GM23338 (cell line): Measurements from ENCODE around the gene CERS2. TPM values are rescaled to one million over a fixed set of nuclear protein-coding genes. Genes with fewer than 3 reads are reported as not detected.

Experiments
- ATAC-seq: fragments of 200-7000 bp; cut with Tn5 transposase; 3 replicates; pipeline ENCODE4 v1.9.1; 2020
- DNase-seq: peaks from one replicate; pipeline ENCODE4 v3.0.0-alpha.2; 2015; ENCODE audit warnings: low spot score
- H2AFZ ChIP-seq: fragments of 200-600 bp; sonication (generic); 2 replicates; pipeline ENCODE4 v1.8.0; 2016; ENCODE audit warnings: antibody characterized with exemption, mild to moderate bottlenecking, moderate library complexity
- H3F3A ChIP-seq: fragments of 200-600 bp; sonication (generic); replicated peaks from 2 replicates; pipeline ENCODE4 v1.8.0; 2017; ENCODE audit warnings: antibody characterized with exemption, mixed run types, low read depth
- H3K27ac ChIP-seq: fragments of 200-600 bp; sonication (generic); 2 replicates; pipeline ENCODE4 v1.6.1; 2016; ENCODE audit warnings: low read depth
- H3K27me3 ChIP-seq: fragments of 200-600 bp; sonication (generic); 2 replicates; pipeline ENCODE4 v1.8.0; 2016; ENCODE audit warnings: mild to moderate bottlenecking, mixed run types, moderate library complexity; ENCODE audit not compliant: insufficient read depth
- H3K36me3 ChIP-seq: fragments of 200-600 bp; sonication (generic); 2 replicates; pipeline ENCODE4 v1.8.0; 2016; ENCODE audit warnings: mild to moderate bottlenecking; ENCODE audit not compliant: insufficient read depth
- H3K4me1 ChIP-seq: fragments of 200-600 bp; sonication (generic); 2 replicates; pipeline ENCODE4 v1.8.0; 2016; ENCODE audit warnings: mild to moderate bottlenecking, moderate library complexity; ENCODE audit not compliant: insufficient read depth
- H3K4me2 ChIP-seq: fragments of 200-600 bp; sonication (generic); 2 replicates; pipeline ENCODE4 v1.7.1; 2017; ENCODE audit warnings: mixed run types
- H3K4me3 ChIP-seq: fragments of 200-600 bp; sonication (generic); 2 replicates; pipeline ENCODE4 v1.6.1; 2016; ENCODE audit warnings: mixed run types
- H3K79me2 ChIP-seq: fragments of 200-600 bp; sonication (generic); replicated peaks from 2 replicates; pipeline ENCODE4 v1.8.0; 2017; ENCODE audit warnings: mild to moderate bottlenecking; ENCODE audit not compliant: insufficient read depth
- H3K9me2 ChIP-seq: fragments of 200-600 bp; sonication (generic); 2 replicates; pipeline ENCODE4 v1.8.0; 2017; ENCODE audit not compliant: insufficient read depth
- H4K20me1 ChIP-seq: fragments of 200-600 bp; sonication (generic); replicated peaks from 2 replicates; pipeline ENCODE4 v1.8.0; 2017; ENCODE audit warnings: mild to moderate bottlenecking; ENCODE audit not compliant: insufficient read depth
- H3K27ac Mint-ChIP-seq: 2 replicates; pipeline ENCODE4 v1.8.0; 2020; ENCODE audit warnings: inconsistent platforms, mild to moderate bottlenecking, moderate library complexity, mixed read lengths
- H3K27me3 Mint-ChIP-seq: 3 replicates; pipeline ENCODE4 v1.8.0; 2022; ENCODE audit warnings: low read depth, mild to moderate bottlenecking, moderate library complexity, mixed read lengths, inconsistent platforms; ENCODE audit not compliant: insufficient read depth, poor library complexity
- H3K36me3 Mint-ChIP-seq: 3 replicates; pipeline ENCODE4 v1.8.0; 2021; ENCODE audit warnings: low read depth, mild to moderate bottlenecking, inconsistent platforms, moderate library complexity, mixed read lengths
- H3K4me1 Mint-ChIP-seq: 3 replicates; pipeline ENCODE4 v1.8.0; 2020; ENCODE audit warnings: mild to moderate bottlenecking, inconsistent platforms, mixed read lengths
- H3K4me3 Mint-ChIP-seq: 3 replicates; pipeline ENCODE4 v1.8.0; 2021; ENCODE audit warnings: moderate library complexity, mild to moderate bottlenecking, inconsistent platforms, mixed read lengths
- H3K9me3 Mint-ChIP-seq: 3 replicates; pipeline ENCODE4 v1.8.0; 2020; ENCODE audit warnings: moderate library complexity, mild to moderate bottlenecking, inconsistent platforms, mixed read lengths
- CREB1 ChIP-seq: fragments of 250-450 bp; sonication (Bioruptor Pico); IDR thresholded peaks from 2 replicates; pipeline ENCODE4 v1.5.0; 2020; ENCODE audit warnings: low read depth, mild to moderate bottlenecking, moderate library complexity
- CTCF ChIP-seq, 2 experiments: fragments of 200-600 bp in 1 of 2; sonication (generic) in 1 of 2; conservative IDR thresholded peaks; 2 replicates each; pipeline versions ENCODE4 v1.5.1 to v1.6.1; 2016 to 2017; ENCODE audit warnings: antibody characterized with exemption in 2 of 2, low read depth in 2 of 2, mild to moderate bottlenecking in 2 of 2, moderate library complexity in 1 of 2
- ETS1 ChIP-seq: IDR thresholded peaks from 2 replicates; pipeline ENCODE4 v1.6.1; 2016; ENCODE audit warnings: antibody characterized with exemption
- EZH2 ChIP-seq: fragments of 200-600 bp; sonication (generic); IDR thresholded peaks from one replicate; pipeline ENCODE4 v1.8.0; 2017; ENCODE audit warnings: antibody characterized with exemption, mild to moderate bottlenecking, low read depth; ENCODE audit not compliant: unreplicated experiment
- EZH2phosphoT487 ChIP-seq: fragments of 200-600 bp; sonication (generic); IDR thresholded peaks from one replicate; pipeline ENCODE4 v1.8.1; 2018; ENCODE audit warnings: antibody characterized with exemption; ENCODE audit not compliant: unreplicated experiment
- JUNB ChIP-seq: IDR thresholded peaks from one replicate; pipeline ENCODE4 v1.6.1; 2016; ENCODE audit warnings: antibody characterized with exemption; ENCODE audit not compliant: unreplicated experiment
- NANOG ChIP-seq: IDR thresholded peaks from 2 replicates; pipeline ENCODE4 v1.6.1; 2016; ENCODE audit warnings: antibody characterized with exemption, borderline replicate concordance
- POLR2AphosphoS5 ChIP-seq: IDR thresholded peaks from 2 replicates; pipeline ENCODE4 v1.6.1; 2016; ENCODE audit warnings: antibody characterized with exemption, low read depth
- ZNF462 ChIP-seq: fragments of 250-450 bp; sonication (Bioruptor Pico); IDR thresholded peaks from 2 replicates; pipeline ENCODE4 v1.5.0; 2020; ENCODE audit warnings: mild to moderate bottlenecking, moderate library complexity
- polyA plus RNA-seq: library from polyadenylated mRNA; unstranded; fragments of >200 nt; fragmentation: Nextera tagmentation; extraction: Ambion mirVana; gene quantifications from 2 replicates; pipeline ENCODE4 v1.2.1, GENCODE V29; 2016
- small RNA-seq: library from RNA; depleted of rRNA; stranded (forward); fragments of <200 nt; gene quantifications from one replicate; pipeline ENCODE3, GENCODE V24; 2014; ENCODE audit warnings: low replicate concordance
- total RNA-seq: library from RNA; depleted of rRNA; stranded (reverse); fragments of >200 nt; shearing (Covaris generic); gene quantifications from 2 replicates; pipeline ENCODE4 v1.2.3, GENCODE V29; 2014; rRNA removed

CERS2 gene
- total and polyA plus RNA-seq, 2 experiments from 2014 or later = 83.3 to 120 TPM

- H3K4me3 ChIP-seq = no peak overlapping the region
- Mint-ChIP-seq H3K4me1 (peaks cover 13% of the 10 kb centered on the region; the same call in 2 of the 3 replicates), H3K27ac (no peak overlapping the region), H3K9me3 (no peaks in the 10 kb centered on the region), H3K27me3 (peaks cover 4% of the 10 kb centered on the region), H3K4me3 (no peak overlapping the region), H3K36me3 (no peaks in the 10 kb centered on the region)
- H3K27ac ChIP-seq = no peak overlapping the region
- H2AFZ ChIP-seq = no peak overlapping the region
- H3K79me2 ChIP-seq = no peaks in the 10 kb centered on the region
- DNase-seq = no peak
- TF ChIP-seq EZH2phosphoT487 (no peak), CTCF (conservative IDR thresholded peaks at IDR 0.05; ENCODE audit: low read depth in 2 of 2) (no peak), JUNB (no peak), EZH2 (no peak), NANOG (no peak), ETS1 (no peak), ZNF462 (no peak), CREB1 (CRISPR knock-in tag) (no peak), POLR2AphosphoS5 (no peak)
- no peaks in the 10 kb centered on the region for H3K27me3 ChIP-seq
- H3K9me2 ChIP-seq = no peaks in the 10 kb centered on the region
- H3K36me3 ChIP-seq = no peaks in the 10 kb centered on the region
- no peak overlapping the region for H3K4me2 ChIP-seq
- no peak for ATAC-seq
- no peaks in the 10 kb centered on the region for H3F3A ChIP-seq
- H4K20me1 ChIP-seq = no peaks in the 10 kb centered on the region
- H3K4me1 ChIP-seq = peaks cover 5% of the 10 kb centered on the region
These were observed 57.2 kb downstream of the CERS2 start for GRCh38 chr1:150917387-150917786.

Small RNAs within 50 kb of the gene (small RNA-seq; reads per million reads assigned to genes)
- gene RNU6-884P = not detected

Other genes with a start within 250 kb of the CERS2 start
- not detected in 2 replicates for gene CTSS, start 209.1 kb downstream of the CERS2 start, total RNA-seq
- gene CTSS, start 209.1 kb downstream of the CERS2 start, polyA plus RNA-seq = 0.16 TPM in 1 of 2 replicates, not detected in the other
- gene CTSK, start 166.6 kb downstream of the CERS2 start, total RNA-seq = 1.7 and 2.8 TPM in 2 replicates
- gene CTSK, start 166.6 kb downstream of the CERS2 start, polyA plus RNA-seq = 2.7 and 3.3 TPM in 2 replicates
- gene ARNT, start 98.2 kb downstream of the CERS2 start, total RNA-seq = 30.3 and 31.9 TPM in 2 replicates
- gene ARNT, start 98.2 kb downstream of the CERS2 start, polyA plus RNA-seq = 10.5 and 11.4 TPM in 2 replicates
- gene CTXND2, start 87.7 kb downstream of the CERS2 start, total RNA-seq = not detected in 2 replicates
- gene CTXND2, start 87.7 kb downstream of the CERS2 start, polyA plus RNA-seq = not detected in 2 replicates
- gene SETDB1, start 48.5 kb downstream of the CERS2 start, total RNA-seq = 33.0 and 47.4 TPM in 2 replicates
- 15.1 and 16.9 TPM in 2 replicates for gene SETDB1, start 48.5 kb downstream of the CERS2 start, polyA plus RNA-seq
- gene ANXA9, start 7.5 kb upstream of the CERS2 start, total RNA-seq = 1.7 and 2.2 TPM in 2 replicates
- gene ANXA9, start 7.5 kb upstream of the CERS2 start, polyA plus RNA-seq = 1.0 and 1.4 TPM in 2 replicates
- 9.7 and 10.3 TPM in 2 replicates for gene MINDY1, start 32.1 kb upstream of the CERS2 start, total RNA-seq
- gene MINDY1, start 32.1 kb upstream of the CERS2 start, polyA plus RNA-seq = 4.2 and 4.5 TPM in 2 replicates
- 23.7 and 33.2 TPM in 2 replicates for gene PRUNE1, start 33.6 kb upstream of the CERS2 start, total RNA-seq
- 14.7 and 16.7 TPM in 2 replicates for gene PRUNE1, start 33.6 kb upstream of the CERS2 start, polyA plus RNA-seq
- 1.2 and 2.4 TPM in 2 replicates for gene BNIPL, start 61.8 kb upstream of the CERS2 start, total RNA-seq
- gene BNIPL, start 61.8 kb upstream of the CERS2 start, polyA plus RNA-seq = 0.59 and 0.91 TPM in 2 replicates
- 1.6 and 3.9 TPM in 2 replicates for gene C1orf56, start 72.9 kb upstream of the CERS2 start, total RNA-seq
- 26.3 and 27.8 TPM in 2 replicates for gene C1orf56, start 72.9 kb upstream of the CERS2 start, polyA plus RNA-seq
- gene CDC42SE1, start 84.8 kb upstream of the CERS2 start, total RNA-seq = 44.9 and 49.1 TPM in 2 replicates
- 18.3 and 18.4 TPM in 2 replicates for gene CDC42SE1, start 84.8 kb upstream of the CERS2 start, polyA plus RNA-seq
- gene MLLT11, start 85.6 kb upstream of the CERS2 start, total RNA-seq = 10.6 and 11.3 TPM in 2 replicates
- 19.7 and 22.6 TPM in 2 replicates for gene MLLT11, start 85.6 kb upstream of the CERS2 start, polyA plus RNA-seq
- gene GABPB2, start 95.9 kb upstream of the CERS2 start, total RNA-seq = 2.6 and 2.8 TPM in 2 replicates
- 0.82 and 1.1 TPM in 2 replicates for gene GABPB2, start 95.9 kb upstream of the CERS2 start, polyA plus RNA-seq
- gene SEMA6C, start 171.8 kb upstream of the CERS2 start, total RNA-seq = 12.3 and 24.4 TPM in 2 replicates
- 6.2 and 8.5 TPM in 2 replicates for gene SEMA6C, start 171.8 kb upstream of the CERS2 start, polyA plus RNA-seq
- gene TNFAIP8L2, start 181.8 kb upstream of the CERS2 start, total RNA-seq = not detected in 2 replicates
- 0.40 and 0.49 TPM in 2 replicates for gene TNFAIP8L2, start 181.8 kb upstream of the CERS2 start, polyA plus RNA-seq
- gene LYSMD1, start 191.1 kb upstream of the CERS2 start, total RNA-seq = 5.7 and 6.4 TPM in 2 replicates
- gene LYSMD1, start 191.1 kb upstream of the CERS2 start, polyA plus RNA-seq = 3.6 and 4.0 TPM in 2 replicates
- 26.3 and 27.1 TPM in 2 replicates for gene SCNM1, start 191.3 kb upstream of the CERS2 start, total RNA-seq
- gene SCNM1, start 191.3 kb upstream of the CERS2 start, polyA plus RNA-seq = 88.9 and 92.3 TPM in 2 replicates
- 1.3 TPM in 1 of 2 replicates, not detected in the other for gene TMOD4, start 201.1 kb upstream of the CERS2 start, total RNA-seq
- not detected in 2 replicates for gene TMOD4, start 201.1 kb upstream of the CERS2 start, polyA plus RNA-seq
- 60.2 and 64.0 TPM in 2 replicates for gene VPS72, start 215.4 kb upstream of the CERS2 start, total RNA-seq
- gene VPS72, start 215.4 kb upstream of the CERS2 start, polyA plus RNA-seq = 90.3 and 95.3 TPM in 2 replicates
- 61.4 and 63.3 TPM in 2 replicates for gene PIP5K1A, start 223.7 kb upstream of the CERS2 start, total RNA-seq
- 23.2 and 31.4 TPM in 2 replicates for gene PIP5K1A, start 223.7 kb upstream of the CERS2 start, polyA plus RNA-seq